Left ventricle myocardium inferior (tissue), 1 donor: ENCODE data around the gene ARHGEF4. TPM values are rescaled to one million over a fixed set of nuclear protein-coding genes. Genes with fewer than 3 reads are reported as not detected.

Source experiments
- DNase-seq: peaks from one replicate; pipeline ENCODE4 v3.0.0-alpha.2; 2020
- H3K27ac ChIP-seq: fragments of 200-600 bp; replicated peaks from 2 replicates; pipeline ENCODE4 v1.8.0; 2021
- H3K27me3 ChIP-seq: fragments of 200-600 bp; 2 replicates; pipeline ENCODE4 v1.8.0; 2021; ENCODE audit warnings: low read depth
- H3K36me3 ChIP-seq: fragments of 200-600 bp; 2 replicates; pipeline ENCODE4 v1.8.0; 2021
- H3K4me1 ChIP-seq: fragments of 200-600 bp; 2 replicates; pipeline ENCODE4 v1.8.0; 2021
- H3K4me3 ChIP-seq: fragments of 200-600 bp; 2 replicates; pipeline ENCODE4 v1.8.0; 2021; ENCODE audit warnings: mild to moderate bottlenecking, moderate library complexity
- H3K9me3 ChIP-seq: fragments of 200-600 bp; replicated peaks from 2 replicates; pipeline ENCODE4 v1.8.0; 2021
- CTCF ChIP-seq: fragments of 200-600 bp; IDR thresholded peaks from 2 replicates; pipeline ENCODE4 v1.8.0; 2021; ENCODE audit warnings: antibody characterized with exemption, mild to moderate bottlenecking, borderline replicate concordance
- intact Hi-C: fragments of 100-400 bp; cut with micrococcal nuclease; formaldehyde crosslinking; loops from one replicate; pipeline ENCODE4 v1.11.0; 2022
- total RNA-seq: library from RNA; stranded (reverse); fragmentation: NEBNext Ultra II Directional; extraction: Animal tissue kit (Norgen Biotek cat#: 25700); gene quantifications from one replicate; pipeline ENCODE4 v1.2.1, GENCODE V29; 2021
- donor health status: DM: no; HTN: yes; CAD: no; lungs with severe emphysema.

The ARHGEF4 gene
- total RNA-seq, 1 donor from 2014 or later: 5.3 TPM

- Histone ChIP-seq H3K27me3 (no peaks in the 10 kb centered on the region), H3K27ac (no peak overlapping the region), H3K4me3 (no peak overlapping the region), H3K36me3 (peaks cover 97% of the 10 kb centered on the region), H3K9me3 (no peaks in the 10 kb centered on the region), H3K4me1 (peaks cover 6% of the 10 kb centered on the region)
- TF ChIP-seq CTCF: no peak
- DNase-seq: no peak
- intact Hi-C loops: no loop called here
Observed at GRCh38 chr2:131050896-131051295, 214.2 kb downstream of the ARHGEF4 start.

- no peak for TF ChIP-seq CTCF
- no peak for DNase-seq
- Histone ChIP-seq H3K4me3 (no peak overlapping the region), H3K36me3 (peaks cover 83% of the 10 kb centered on the region), H3K4me1 (peaks cover 25% of the 10 kb centered on the region), H3K27ac (no peak overlapping the region), H3K27me3 (no peaks in the 10 kb centered on the region), H3K9me3 (no peaks in the 10 kb centered on the region)
- intact Hi-C loops: no loop called here
Observed at GRCh38 chr2:131052741-131053263, 216.1 kb downstream of the ARHGEF4 start.

GRCh38 chr2:131054488-131054887, 217.8 kb downstream of the ARHGEF4 start:
- intact Hi-C loops: no loop called here
- Histone ChIP-seq H3K4me1 (peaks cover 25% of the 10 kb centered on the region), H3K9me3 (no peaks in the 10 kb centered on the region), H3K4me3 (no peak overlapping the region), H3K36me3 (peaks cover 66% of the 10 kb centered on the region), H3K27me3 (no peaks in the 10 kb centered on the region), H3K27ac (no peak overlapping the region)
- no peak for TF ChIP-seq CTCF
- DNase-seq: no peak

- intact Hi-C loops: no loop called here
- no peaks in the 10 kb centered on the region for H3K9me3 ChIP-seq
- no peak for TF ChIP-seq CTCF
Observed at GRCh38 chr2:131055169-131056065, 218.7 kb downstream of the ARHGEF4 start.

GRCh38 chr2:131056204-131056931, 219.7 kb downstream of the ARHGEF4 start:
- Histone ChIP-seq H3K9me3 (no peaks in the 10 kb centered on the region), H3K27me3 (no peaks in the 10 kb centered on the region), H3K4me3 (no peak overlapping the region), H3K36me3 (peaks cover 58% of the 10 kb centered on the region), H3K27ac (no peak overlapping the region), H3K4me1 (peaks cover 34% of the 10 kb centered on the region)
- TF ChIP-seq CTCF: no peak
- intact Hi-C loops: no loop called here
- no peak for DNase-seq

More at GRCh38 chr2:131055169-131056065, 218.7 kb downstream of the ARHGEF4 start:
- H3K4me3 ChIP-seq: no peak overlapping the region
- no peak overlapping the region for H3K27ac ChIP-seq
- H3K27me3 ChIP-seq: no peaks in the 10 kb centered on the region
- H3K36me3 ChIP-seq: peaks cover 64% of the 10 kb centered on the region
- peaks cover 32% of the 10 kb centered on the region for H3K4me1 ChIP-seq
- no peak for DNase-seq
